Panc1 (cell line): ENCODE results near the gene TOR1AIP2. TPM values are rescaled to one million over a fixed set of nuclear protein-coding genes. Genes with fewer than 3 reads are reported as not detected.

Experiments used
- ATAC-seq: fragments of 200-7000 bp; cut with Tn5 transposase; 2 replicates; pipeline ENCODE4 v1.9.1; 2020; ENCODE audit warnings: mild to moderate bottlenecking, moderate library complexity
- BruUV-seq: library from RNA; stranded (reverse); fragments of 400-500 nt; replicated peaks from 2 replicates; lab custom pipeline; 2021; lab: Mats Ljungman, UMichigan
- CTCF ChIA-PET: fragments of 300-600 bp; sonication (Branson Sonifier 250); formaldehyde crosslinking; loops from one replicate; lab custom pipeline; 2022; ENCODE audit warnings: antibody characterized with exemption; lab: Charles Lee
- POLR2A ChIA-PET: fragments of 300-600 bp; sonication (Branson Sonifier 250); formaldehyde crosslinking; loops from one replicate; lab custom pipeline; 2022; ENCODE audit warnings: antibody characterized with exemption; lab: Charles Lee
- DNase-seq: peaks from one replicate; pipeline ENCODE4 v3.0.0-alpha.2; 2010; ENCODE audit warnings: low read depth, low spot score
- H3K27ac ChIP-seq: 2 replicates; pipeline ENCODE4 v1.5.1; 2011; ENCODE audit warnings: mild to moderate bottlenecking, low read length, inconsistent platforms
- H3K27me3 ChIP-seq: fragments of 200-500 bp; sonication (Bioruptor generic); 2 replicates; pipeline ENCODE4 v1.6.0; 2014; ENCODE audit warnings: low read length, inconsistent platforms; ENCODE audit not compliant: control insufficient read depth, insufficient read depth
- H3K36me3 ChIP-seq: fragments of 200-500 bp; sonication (Bioruptor generic); 2 replicates; pipeline ENCODE4 v1.5.1; 2014; ENCODE audit warnings: inconsistent platforms, mild to moderate bottlenecking, low read length, moderate library complexity; ENCODE audit not compliant: control insufficient read depth, insufficient read depth
- H3K4me1 ChIP-seq: 2 replicates; pipeline ENCODE4 v1.5.1; 2011; ENCODE audit warnings: inconsistent platforms, mild to moderate bottlenecking, low read length, moderate library complexity; ENCODE audit not compliant: control insufficient read depth, insufficient read depth
- H3K4me3 ChIP-seq, 2 experiments: 2 replicates each; pipeline ENCODE4 v1.5.1; 2011 to 2012; ENCODE audit warnings: low read depth in 2 of 2, low read length in 2 of 2, mild to moderate bottlenecking in 2 of 2, inconsistent platforms in 1 of 2, moderate library complexity in 1 of 2
- H3K9me3 ChIP-seq: fragments of 200-500 bp; sonication (Bioruptor generic); 2 replicates; pipeline ENCODE4 v1.5.1; 2014; ENCODE audit warnings: low read depth, mild to moderate bottlenecking, inconsistent platforms, low read length, moderate library complexity; ENCODE audit not compliant: control insufficient read depth, insufficient read depth
- POLR2AphosphoS5 ChIP-seq: IDR thresholded peaks from 2 replicates; pipeline ENCODE4 v1.6.1; 2012; ENCODE audit warnings: mild to moderate bottlenecking, low read depth, low read length, moderate library complexity
- REST ChIP-seq, 2 experiments: IDR thresholded peaks; 2 replicates each; pipeline ENCODE4 v1.6.1; 2011 to 2012; ENCODE audit warnings: low read depth in 2 of 2, control low read depth in 1 of 2, low read length in 1 of 2, mild to moderate bottlenecking in 1 of 2, moderate library complexity in 1 of 2; ENCODE audit not compliant: insufficient read depth in 1 of 2
- SIN3A ChIP-seq: IDR thresholded peaks from 2 replicates; pipeline ENCODE4 v1.6.1; 2012; ENCODE audit warnings: low read depth, mild to moderate bottlenecking, low read length, moderate library complexity, borderline replicate concordance; ENCODE audit not compliant: insufficient read depth
- TCF7L2 ChIP-seq: IDR thresholded peaks from 2 replicates; pipeline ENCODE4 v1.6.1; 2011; ENCODE audit warnings: mild to moderate bottlenecking, low read depth, low read length, inconsistent platforms
- in situ Hi-C: cut with HindIII; loops from 2 replicates; pipeline ENCODE4 v1.10.0; 2016; ENCODE audit warnings: low sequenced_read_pairs, low pct_unique_long_range_greater_than_20kb
- intact Hi-C: fragments of 100-400 bp; cut with micrococcal nuclease; formaldehyde crosslinking; loops from one replicate; pipeline ENCODE4 v1.10.0; 2022; ENCODE audit not compliant: unreplicated experiment
- total RNA-seq: library from RNA; stranded (reverse); gene quantifications from one replicate; pipeline ENCODE4 v1.2.1, GENCODE V29; 2021; ENCODE audit not compliant: unreplicated experiment
- TF ChIP-seq, protein P1 (sequence below): fragments of 450-650 bp; IDR thresholded peaks from 2 replicates; pipeline ENCODE4 v1.5.1; 2017; ENCODE audit warnings: mild to moderate bottlenecking

Gene TOR1AIP2
- total RNA-seq, 1 experiment from 2014 or later, result 94.9 TPM

GRCh38 chr1:179798864-179799516 lies 78.6 kb downstream of the TOR1AIP2 start:
- ChIA-PET POLR2A (no interaction called here), CTCF (no interaction called here)
- peaks cover 3% of the 10 kb centered on the region for H3K27me3 ChIP-seq
- DNase-seq, result no peak
- in situ Hi-C loops (no loop called here), intact Hi-C loops (no loop called here)
- no TSS peak for BruUV-seq
- no peak for ATAC-seq
- H3K36me3 ChIP-seq, result no peaks in the 10 kb centered on the region
- H3K27ac ChIP-seq, result no peak overlapping the region
- H3K4me1 ChIP-seq, result no peaks in the 10 kb centered on the region
- no peaks in the 10 kb centered on the region for H3K9me3 ChIP-seq
- no peak for TF ChIP-seq TCF7L2
- TF ChIP-seq SIN3A, result no peak
- TF ChIP-seq, protein P1, sequence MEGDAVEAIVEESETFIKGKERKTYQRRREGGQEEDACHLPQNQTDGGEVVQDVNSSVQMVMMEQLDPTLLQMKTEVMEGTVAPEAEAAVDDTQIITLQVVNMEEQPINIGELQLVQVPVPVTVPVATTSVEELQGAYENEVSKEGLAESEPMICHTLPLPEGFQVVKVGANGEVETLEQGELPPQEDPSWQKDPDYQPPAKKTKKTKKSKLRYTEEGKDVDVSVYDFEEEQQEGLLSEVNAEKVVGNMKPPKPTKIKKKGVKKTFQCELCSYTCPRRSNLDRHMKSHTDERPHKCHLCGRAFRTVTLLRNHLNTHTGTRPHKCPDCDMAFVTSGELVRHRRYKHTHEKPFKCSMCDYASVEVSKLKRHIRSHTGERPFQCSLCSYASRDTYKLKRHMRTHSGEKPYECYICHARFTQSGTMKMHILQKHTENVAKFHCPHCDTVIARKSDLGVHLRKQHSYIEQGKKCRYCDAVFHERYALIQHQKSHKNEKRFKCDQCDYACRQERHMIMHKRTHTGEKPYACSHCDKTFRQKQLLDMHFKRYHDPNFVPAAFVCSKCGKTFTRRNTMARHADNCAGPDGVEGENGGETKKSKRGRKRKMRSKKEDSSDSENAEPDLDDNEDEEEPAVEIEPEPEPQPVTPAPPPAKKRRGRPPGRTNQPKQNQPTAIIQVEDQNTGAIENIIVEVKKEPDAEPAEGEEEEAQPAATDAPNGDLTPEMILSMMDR, result no peak
- no peak for TF ChIP-seq REST (IDR thresholded peaks at IDR 0.05; ENCODE audit: insufficient read depth in 1 of 2, low read depth in 2 of 2, low read length in 1 of 2)
- no peak for TF ChIP-seq POLR2AphosphoS5
- no peak overlapping the region for H3K4me3 ChIP-seq

DNA sequence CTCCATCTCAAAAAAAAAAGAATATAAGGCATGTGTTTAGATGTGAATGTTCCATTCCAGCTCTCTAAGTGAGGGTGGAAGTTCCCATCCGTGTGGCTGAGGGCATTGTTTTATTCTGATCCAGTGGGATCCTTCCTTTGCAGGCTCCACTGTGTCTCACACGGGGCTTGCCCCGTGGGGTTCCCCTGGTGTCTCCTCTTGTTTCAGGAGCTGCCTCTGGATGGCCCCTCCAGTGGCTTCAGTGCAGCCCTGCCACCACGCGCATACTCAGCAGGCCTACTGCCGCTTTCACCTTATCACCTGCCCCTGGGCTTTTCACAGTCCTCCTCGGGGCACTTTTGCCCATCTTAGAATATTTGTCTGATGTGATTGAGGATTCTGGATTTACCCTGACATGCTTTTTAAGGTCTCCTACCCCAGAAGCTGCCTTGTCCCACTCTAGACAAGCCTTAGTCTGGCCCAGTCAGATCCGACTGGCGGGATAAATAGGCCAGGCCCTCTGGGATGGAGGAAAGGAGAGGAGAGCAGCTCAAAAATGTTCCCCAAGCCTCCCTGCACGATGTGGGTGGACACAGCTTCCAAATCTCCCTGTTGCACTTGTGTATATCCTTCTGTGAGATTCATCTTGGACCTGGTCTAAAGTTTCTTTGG lies 79.3 kb downstream of the TOR1AIP2 start:
- intact Hi-C loops, result no loop called here
- Histone ChIP-seq H3K27ac (no peak overlapping the region), H3K4me1 (no peaks in the 10 kb centered on the region), H3K27me3 (peaks cover 3% of the 10 kb centered on the region), H3K4me3 (no peak overlapping the region), H3K9me3 (no peaks in the 10 kb centered on the region), H3K36me3 (no peaks in the 10 kb centered on the region)
- in situ Hi-C loops, result no loop called here
- ChIA-PET POLR2A (no interaction called here), CTCF (no interaction called here)
- TF ChIP-seq, protein P1, result no peak
- no peak for TF ChIP-seq REST (IDR thresholded peaks at IDR 0.05; ENCODE audit: insufficient read depth in 1 of 2, low read depth in 2 of 2, low read length in 1 of 2)
- no peak for TF ChIP-seq TCF7L2
- no peak for TF ChIP-seq POLR2AphosphoS5
- no peak for TF ChIP-seq SIN3A
- DNase-seq (no peak), ATAC-seq (no peak)
- BruUV-seq, result no TSS peak
